ENCODE results near the gene TMEM63A.
"Not testable (repeated sequence)": the region's sequence is repeated elsewhere in the genome, so short reads cannot be mapped to it uniquely, and the experiment has no call there.

The TMEM63A gene

DNA sequence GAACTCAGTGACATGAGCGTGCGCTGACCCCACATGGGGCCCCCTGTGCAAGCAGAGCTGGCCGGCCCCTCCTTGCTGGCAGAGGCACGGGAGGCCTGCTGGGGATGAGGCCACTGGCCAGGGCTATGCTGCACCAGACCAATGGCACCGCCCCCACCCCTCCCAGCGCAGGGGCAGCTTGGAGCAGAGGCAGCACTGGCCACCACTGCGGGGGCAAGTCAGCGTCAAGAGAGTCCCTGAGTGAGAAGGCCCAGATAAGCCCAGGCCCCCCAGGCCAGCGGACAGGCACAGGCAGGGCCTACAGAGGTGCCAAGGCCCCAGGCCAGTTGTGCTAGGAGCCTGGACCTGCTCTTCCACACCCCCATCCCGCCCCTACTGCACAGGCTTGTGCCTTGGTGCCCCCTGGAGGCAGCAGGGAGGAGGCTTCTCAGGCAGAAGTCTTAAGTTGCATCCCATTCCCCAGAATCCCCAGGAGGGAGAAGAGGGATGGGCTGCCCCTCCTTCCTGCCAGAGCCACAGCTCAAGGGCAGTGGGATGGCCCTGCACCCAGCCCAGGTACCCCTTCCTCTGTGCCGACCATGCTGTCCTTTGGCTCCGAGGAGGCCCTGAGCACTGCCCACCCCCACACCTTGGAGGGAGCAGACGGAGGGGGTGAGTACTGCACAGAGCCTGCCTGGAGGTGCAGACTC, 36.5 kb downstream of the TMEM63A start:
- DNase-seq (ENCODE audit: low read depth in 2 of 2) = peak in 1 of 2 donors; percentile 16

DNA sequence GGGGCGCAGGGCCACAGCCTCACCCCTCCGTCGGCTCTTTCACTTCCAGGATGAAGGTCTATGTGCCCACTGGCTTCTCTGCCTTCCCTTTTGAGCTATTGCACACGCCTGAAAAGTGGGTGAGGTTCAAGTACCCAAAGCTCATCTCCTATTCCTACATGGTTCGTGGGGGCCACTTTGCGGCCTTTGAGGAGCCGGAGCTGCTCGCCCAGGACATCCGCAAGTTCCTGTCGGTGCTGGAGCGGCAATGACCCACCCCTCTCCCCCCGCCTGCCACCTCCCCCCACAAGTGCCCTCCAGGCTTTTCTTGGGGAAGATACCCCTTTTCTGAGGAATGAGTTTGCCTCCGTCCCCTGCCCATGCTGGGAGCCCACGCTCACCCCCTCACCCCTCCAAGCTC, 37.1 kb downstream of the TMEM63A start:
- DNase-seq (ENCODE audit: low read depth in 2 of 2) = no peak

GRCh38 chr1:225844236-225845061, 37.7 kb downstream of the TMEM63A start:
- DNase-seq (ENCODE audit: low read depth in 2 of 2) = no peak

- DNase-seq (ENCODE audit: low read depth in 2 of 2) = no peak
Measured at GRCh38 chr1:225843426-225843795, 38.8 kb downstream of the TMEM63A start.

GRCh38 chr1:225842788-225843425, 39.3 kb downstream of the TMEM63A start:
- DNase-seq (ENCODE audit: low read depth in 2 of 2) = no peak

GRCh38 chr1:225842074-225842473, 40.1 kb downstream of the TMEM63A start:
- DNase-seq (ENCODE audit: low read depth in 2 of 2) = no peak

DNA sequence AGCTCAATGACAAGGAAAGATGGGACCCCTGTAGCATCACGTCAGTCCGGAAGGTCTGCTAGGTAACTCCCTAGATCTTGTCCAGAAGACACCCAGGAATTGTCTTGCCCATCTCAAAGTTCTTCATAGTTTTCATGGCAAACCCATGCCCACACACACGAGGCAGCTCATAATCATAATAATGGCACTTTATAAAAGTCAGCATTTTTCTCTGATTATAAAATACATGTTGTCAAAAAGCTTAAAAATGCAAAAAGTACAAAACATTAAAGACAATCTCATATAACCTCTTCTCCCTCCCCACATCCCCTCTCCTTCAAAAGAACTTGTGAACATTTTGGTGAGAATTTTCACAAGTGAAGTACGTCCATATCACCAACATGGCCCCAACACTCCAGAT, 41.5 kb downstream of the TMEM63A start:
- no peak for DNase-seq (ENCODE audit: low read depth in 2 of 2)

GRCh38 chr1:225840223-225840610, 42.0 kb downstream of the TMEM63A start:
- DNase-seq (ENCODE audit: low read depth in 2 of 2) = no peak

DNA sequence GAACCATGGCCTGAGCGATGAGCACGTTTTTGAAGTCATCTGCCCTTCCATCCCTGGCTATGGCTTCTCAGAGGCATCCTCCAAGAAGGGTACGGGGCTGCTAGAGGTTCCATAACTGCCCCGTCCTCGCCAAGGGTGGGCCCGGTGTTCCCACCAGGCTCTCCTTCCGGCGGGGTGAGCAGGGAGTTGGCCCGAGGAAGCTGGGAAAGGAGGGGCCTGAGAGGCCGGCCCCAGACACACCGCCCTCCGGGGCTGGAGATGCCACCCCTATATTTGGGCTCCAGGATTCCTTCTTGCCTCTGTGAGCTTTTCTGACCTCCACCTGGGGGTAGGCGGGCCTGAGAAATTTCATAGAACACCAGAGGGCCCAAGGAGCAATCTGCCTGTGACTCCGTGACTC, 43.4 kb downstream of the TMEM63A start:
- DNase-seq (ENCODE audit: low read depth in 2 of 2) = no peak

GRCh38 chr1:225836296-225836695, 45.9 kb downstream of the TMEM63A start:
- DNase-seq (ENCODE audit: low read depth in 2 of 2) = not testable (repeated sequence)

GRCh38 chr1:225835856-225836255, 46.3 kb downstream of the TMEM63A start:
- DNase-seq (ENCODE audit: low read depth in 2 of 2) = no peak

- no peak for DNase-seq (ENCODE audit: low read depth in 2 of 2)
Measured at GRCh38 chr1:225834417-225835329, 47.5 kb downstream of the TMEM63A start.

GRCh38 chr1:225830841-225831240, 51.3 kb downstream of the TMEM63A start:
- no peak for DNase-seq (ENCODE audit: low read depth in 2 of 2)

DNA sequence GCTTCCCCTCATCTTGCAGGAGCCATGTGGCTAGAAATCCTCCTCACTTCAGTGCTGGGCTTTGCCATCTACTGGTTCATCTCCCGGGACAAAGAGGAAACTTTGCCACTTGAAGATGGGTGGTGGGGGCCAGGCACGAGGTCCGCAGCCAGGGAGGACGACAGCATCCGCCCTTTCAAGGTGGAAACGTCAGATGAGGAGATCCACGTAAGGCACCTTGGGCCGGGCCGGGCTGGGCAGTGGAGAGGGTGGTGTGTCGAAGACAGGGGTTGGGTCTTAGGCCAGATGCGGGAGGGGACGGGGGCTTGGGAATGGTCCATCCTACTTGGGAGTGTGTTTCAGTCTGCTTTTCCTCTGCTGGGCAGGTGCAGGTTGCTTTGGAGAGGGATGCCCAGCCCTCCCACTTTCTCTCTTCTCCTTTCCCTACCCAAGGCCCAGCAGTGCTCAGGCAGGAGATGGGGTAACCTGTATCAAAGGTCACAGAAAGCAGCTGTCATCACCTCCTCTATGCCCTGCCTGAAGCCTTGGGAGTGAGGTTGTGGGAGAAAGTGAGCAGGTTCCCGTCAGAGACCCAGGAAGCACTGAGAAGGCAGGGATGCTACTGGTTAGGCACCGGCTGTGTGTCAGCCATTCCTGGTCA, 53.4 kb downstream of the TMEM63A start:
- DNase-seq (ENCODE audit: low read depth in 2 of 2) = no peak

GRCh38 chr1:225827076-225827475, 55.1 kb downstream of the TMEM63A start:
- DNase-seq (ENCODE audit: low read depth in 2 of 2) = no peak

GRCh38 chr1:225825607-225826007, 56.6 kb downstream of the TMEM63A start:
- no peak for DNase-seq (ENCODE audit: low read depth in 2 of 2)

GRCh38 chr1:225825078-225825477, 57.1 kb downstream of the TMEM63A start:
- no peak for DNase-seq (ENCODE audit: low read depth in 2 of 2)

- no peak for DNase-seq (ENCODE audit: low read depth in 2 of 2)
Measured at GRCh38 chr1:225824533-225824941, 57.6 kb downstream of the TMEM63A start.

DNA sequence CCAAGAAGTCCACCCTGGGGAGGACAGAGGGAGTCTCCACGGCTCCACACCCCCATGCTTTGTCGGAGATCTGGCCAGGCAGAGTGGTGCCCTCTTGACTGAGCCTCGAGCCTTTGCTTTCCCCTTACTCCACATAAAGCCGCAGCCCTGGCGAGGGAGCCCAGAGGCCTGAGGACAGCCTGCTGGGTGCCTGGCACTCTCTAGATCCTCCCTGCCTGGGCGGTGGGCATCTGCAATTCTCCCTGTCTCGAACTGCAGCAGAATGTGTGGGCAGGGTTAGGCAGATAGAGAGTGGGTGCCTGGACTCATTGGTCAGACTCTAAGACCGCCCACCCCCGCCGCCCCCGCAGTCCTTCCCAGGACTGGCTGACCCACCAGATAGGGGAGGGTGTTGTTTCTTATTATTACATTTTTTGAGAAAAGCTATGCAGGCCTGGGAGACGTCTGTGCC, 58.3 kb downstream of the TMEM63A start:
- DNase-seq (ENCODE audit: low read depth in 2 of 2) = no peak

DNA sequence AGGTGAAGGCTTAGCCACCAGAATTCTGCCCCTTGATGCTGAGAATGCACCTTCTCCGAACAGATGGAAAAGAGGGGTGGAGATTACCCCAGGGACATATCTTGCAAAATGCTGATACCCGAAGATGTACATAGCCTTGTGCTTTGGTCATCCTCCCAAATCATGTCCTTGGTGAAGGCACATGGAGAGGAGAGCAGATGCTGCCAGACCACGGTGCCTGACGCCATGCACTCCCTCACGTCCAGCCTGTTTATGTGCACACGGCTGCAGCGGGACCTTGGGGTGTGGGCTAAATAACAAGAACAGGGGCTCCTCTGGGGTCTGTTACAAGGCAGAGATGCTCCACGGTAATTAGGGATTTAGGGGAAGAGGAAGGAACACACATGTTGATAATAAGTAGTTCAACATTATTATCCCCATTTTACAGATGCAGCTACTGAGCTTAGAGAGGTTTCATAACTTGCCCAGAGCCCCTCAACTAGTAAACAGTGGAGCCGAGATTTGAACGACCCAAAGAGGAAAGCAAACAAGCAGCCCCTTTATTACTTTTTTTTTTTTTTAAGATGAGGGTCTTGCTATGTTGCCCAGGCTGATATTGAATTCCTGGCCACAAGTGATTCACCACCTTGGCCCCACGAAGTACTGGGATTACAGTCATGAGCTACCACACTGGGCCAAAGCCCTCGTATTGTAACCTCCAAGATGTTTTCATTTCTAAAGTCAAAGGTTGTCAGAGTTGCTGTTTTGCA, 59.4 kb downstream of the TMEM63A start:
- DNase-seq (ENCODE audit: low read depth in 2 of 2) = no peak
